Activated naive CD8-positive, alpha-beta T cell treated with anti-CD3 and anti-CD28 coated beads for 36 hours (primary cell): ENCODE results near the gene FBXO28. TPM values are rescaled to one million over a fixed set of nuclear protein-coding genes. Genes with fewer than 3 reads are reported as not detected.

Experiments used
- DNase-seq: peaks from one replicate; pipeline ENCODE4 v3.0.0; 2021
- H3K27ac Mint-ChIP-seq: one replicate; pipeline ENCODE4 v1.8.0; 2022; ENCODE audit warnings: mild to moderate bottlenecking, moderate library complexity, mixed read lengths
- H3K27me3 Mint-ChIP-seq: one replicate; pipeline ENCODE4 v1.8.0; 2022; ENCODE audit warnings: mild to moderate bottlenecking, mixed read lengths
- H3K36me3 Mint-ChIP-seq: one replicate; pipeline ENCODE4 v1.8.0; 2021; ENCODE audit warnings: mild to moderate bottlenecking, mixed read lengths
- H3K4me1 Mint-ChIP-seq: one replicate; pipeline ENCODE4 v1.8.0; 2021; ENCODE audit warnings: mixed read lengths
- H3K4me3 Mint-ChIP-seq: one replicate; pipeline ENCODE4 v1.8.0; 2022; ENCODE audit warnings: mild to moderate bottlenecking, moderate library complexity, mixed read lengths
- H3K9me3 Mint-ChIP-seq: one replicate; pipeline ENCODE4 v1.8.0; 2022; ENCODE audit warnings: mixed read lengths
- total RNA-seq, 2 experiments: library from RNA; stranded (reverse); gene quantifications; one replicate each; pipeline ENCODE4 v1.2.3, GENCODE V29; 2021

The FBXO28 gene
- total RNA-seq, 2 experiments from 2014 or later = 28.6 to 29.7 TPM

- Mint-ChIP-seq H3K27me3 (no peaks in the 10 kb centered on the region), H3K9me3 (no peaks in the 10 kb centered on the region), H3K4me1 (peaks cover 40% of the 10 kb centered on the region), H3K36me3 (peaks cover 27% of the 10 kb centered on the region), H3K27ac (peak overlapping the region; percentile 90), H3K4me3 (peak overlapping the region; percentile 86)
- peak; percentile 48 for DNase-seq
These were observed 68.3 kb downstream of the FBXO28 start for GRCh38 chr1:224182057-224182865.

GRCh38 chr1:224182866-224183590, 69.1 kb downstream of the FBXO28 start, which contains the start of gene DEGS1:
TSS of gene DEGS1 (plus strand) at chr1:224183240. CDS start at chr1:224183337, 97 bp downstream.
- Mint-ChIP-seq H3K4me3 (peak within 1 kb of the TSS; percentile 92), H3K36me3 (peaks cover 30% of the 10 kb centered on the region), H3K9me3 (no peaks in the 10 kb centered on the region), H3K4me1 (peaks cover 44% of the 10 kb centered on the region), H3K27ac (peak within 1 kb of the TSS; percentile 91), H3K27me3 (no peaks in the 10 kb centered on the region)
- DNase-seq = peak; percentile 88

GRCh38 chr1:224183591-224184312, 69.8 kb downstream of the FBXO28 start:
- H3K4me3 Mint-ChIP-seq = peak overlapping the region; percentile 92
- no peaks in the 10 kb centered on the region for H3K27me3 Mint-ChIP-seq
- DNase-seq = peak; percentile 77
- no peaks in the 10 kb centered on the region for H3K9me3 Mint-ChIP-seq
- H3K27ac Mint-ChIP-seq = peak overlapping the region; percentile 91
- H3K4me1 Mint-ChIP-seq = peaks cover 49% of the 10 kb centered on the region
- peaks cover 35% of the 10 kb centered on the region for H3K36me3 Mint-ChIP-seq

DNA sequence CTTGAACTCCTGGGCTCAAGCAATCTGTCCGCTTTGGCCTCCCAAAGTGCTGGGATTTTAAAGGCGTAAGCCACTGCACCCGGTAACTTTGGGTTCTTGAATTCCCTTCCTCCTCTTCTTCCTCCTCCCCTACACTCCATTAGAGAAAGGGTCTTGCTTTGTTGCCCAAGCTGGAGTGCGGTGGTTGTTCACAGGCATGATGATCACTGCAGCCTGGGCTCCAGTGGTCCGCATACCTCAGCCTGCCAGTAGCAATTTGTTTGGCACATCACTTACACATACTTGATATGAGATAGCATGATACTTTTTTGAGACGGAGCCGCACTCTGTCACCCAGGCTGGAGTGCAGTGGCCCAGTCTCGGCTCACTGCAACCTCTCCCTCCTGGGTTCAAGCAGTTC, 71.3 kb downstream of the FBXO28 start:
- Mint-ChIP-seq H3K27ac (peak overlapping the region; percentile 52), H3K36me3 (peaks cover 40% of the 10 kb centered on the region), H3K4me1 (peaks cover 58% of the 10 kb centered on the region), H3K9me3 (no peaks in the 10 kb centered on the region), H3K4me3 (peak overlapping the region; percentile 92), H3K27me3 (no peaks in the 10 kb centered on the region)
- DNase-seq = no peak

- no peak for DNase-seq
- Mint-ChIP-seq H3K27me3 (no peaks in the 10 kb centered on the region), H3K4me3 (peak overlapping the region; percentile 5), H3K27ac (peak overlapping the region; percentile 68), H3K9me3 (no peaks in the 10 kb centered on the region), H3K36me3 (peaks cover 50% of the 10 kb centered on the region), H3K4me1 (peaks cover 50% of the 10 kb centered on the region)
These were observed 74.4 kb downstream of the FBXO28 start for GRCh38 chr1:224188286-224188685.

- Mint-ChIP-seq H3K27ac (no peak overlapping the region), H3K9me3 (no peaks in the 10 kb centered on the region), H3K27me3 (no peaks in the 10 kb centered on the region), H3K4me3 (no peak overlapping the region), H3K4me1 (peaks cover 45% of the 10 kb centered on the region), H3K36me3 (peaks cover 54% of the 10 kb centered on the region)
- DNase-seq = no peak
These were observed 75.7 kb downstream of the FBXO28 start for GRCh38 chr1:224189561-224189960.

DNA sequence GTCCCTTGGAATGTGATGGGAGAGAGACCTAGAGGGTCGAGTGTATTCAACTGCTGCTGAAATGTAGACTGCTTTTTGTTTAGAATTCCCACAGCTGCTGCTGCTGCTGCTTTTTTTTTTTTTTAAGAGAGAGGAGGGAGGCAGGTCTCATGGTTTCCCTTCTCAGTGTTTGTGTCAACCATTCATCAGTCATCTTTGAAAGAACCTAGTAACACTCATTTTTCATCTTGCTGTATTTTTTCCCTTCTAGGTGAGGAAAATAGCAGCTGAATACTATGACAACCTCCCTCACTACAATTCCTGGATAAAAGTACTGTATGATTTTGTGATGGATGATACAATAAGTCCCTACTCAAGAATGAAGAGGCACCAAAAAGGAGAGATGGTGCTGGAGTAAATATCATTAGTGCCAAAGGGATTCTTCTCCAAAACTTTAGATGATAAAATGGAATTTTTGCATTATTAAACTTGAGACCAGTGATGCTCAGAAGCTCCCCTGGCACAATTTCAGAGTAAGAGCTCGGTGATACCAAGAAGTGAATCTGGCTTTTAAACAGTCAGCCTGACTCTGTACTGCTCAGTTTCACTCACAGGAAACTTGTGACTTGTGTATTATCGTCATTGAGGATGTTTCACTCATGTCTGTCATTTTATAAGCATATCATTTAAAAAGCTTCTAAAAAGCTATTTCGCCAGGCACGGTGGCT, 78.3 kb downstream of the FBXO28 start:
- peaks cover 39% of the 10 kb centered on the region for H3K36me3 Mint-ChIP-seq
- DNase-seq = no peak
- no peaks in the 10 kb centered on the region for H3K9me3 Mint-ChIP-seq
- H3K27me3 Mint-ChIP-seq = no peaks in the 10 kb centered on the region
- H3K27ac Mint-ChIP-seq = peak overlapping the region; percentile 65
- H3K4me1 Mint-ChIP-seq = peaks cover 27% of the 10 kb centered on the region
- no peak overlapping the region for H3K4me3 Mint-ChIP-seq

DNA sequence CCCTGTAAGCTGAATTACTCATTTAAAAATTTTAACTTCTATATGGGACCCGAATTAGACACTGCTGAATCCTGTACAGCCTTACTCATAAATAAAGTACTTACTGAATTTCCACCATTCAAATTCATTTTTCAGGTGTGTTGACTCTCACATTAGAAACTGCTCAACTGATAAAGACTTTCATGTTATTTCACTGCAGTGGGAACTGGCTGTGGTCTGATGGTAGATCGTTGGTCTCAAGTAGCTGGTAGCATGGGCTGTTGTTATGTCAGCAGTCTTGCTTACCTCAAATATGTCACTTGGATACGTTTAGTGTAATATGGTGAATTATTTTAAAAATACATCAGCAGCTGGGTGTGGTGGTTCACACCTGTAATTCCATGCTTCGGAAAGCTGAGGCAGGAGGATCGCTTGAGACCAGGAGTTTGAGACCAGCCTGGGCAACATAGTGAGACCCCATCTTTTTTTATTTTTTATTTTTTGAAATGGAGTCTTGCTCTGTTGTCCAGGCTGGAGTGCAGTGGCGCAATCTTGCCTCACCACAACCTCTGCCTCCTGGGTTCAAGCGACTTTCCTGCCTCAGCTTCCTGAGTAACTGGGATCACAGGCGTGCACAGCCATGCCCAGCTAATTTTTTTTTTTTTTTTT, 79.5 kb downstream of the FBXO28 start:
- Mint-ChIP-seq H3K27ac (no peak overlapping the region), H3K27me3 (no peaks in the 10 kb centered on the region), H3K4me1 (peaks cover 21% of the 10 kb centered on the region), H3K4me3 (no peak overlapping the region), H3K9me3 (no peaks in the 10 kb centered on the region), H3K36me3 (peaks cover 34% of the 10 kb centered on the region)
- DNase-seq = no peak

DNA sequence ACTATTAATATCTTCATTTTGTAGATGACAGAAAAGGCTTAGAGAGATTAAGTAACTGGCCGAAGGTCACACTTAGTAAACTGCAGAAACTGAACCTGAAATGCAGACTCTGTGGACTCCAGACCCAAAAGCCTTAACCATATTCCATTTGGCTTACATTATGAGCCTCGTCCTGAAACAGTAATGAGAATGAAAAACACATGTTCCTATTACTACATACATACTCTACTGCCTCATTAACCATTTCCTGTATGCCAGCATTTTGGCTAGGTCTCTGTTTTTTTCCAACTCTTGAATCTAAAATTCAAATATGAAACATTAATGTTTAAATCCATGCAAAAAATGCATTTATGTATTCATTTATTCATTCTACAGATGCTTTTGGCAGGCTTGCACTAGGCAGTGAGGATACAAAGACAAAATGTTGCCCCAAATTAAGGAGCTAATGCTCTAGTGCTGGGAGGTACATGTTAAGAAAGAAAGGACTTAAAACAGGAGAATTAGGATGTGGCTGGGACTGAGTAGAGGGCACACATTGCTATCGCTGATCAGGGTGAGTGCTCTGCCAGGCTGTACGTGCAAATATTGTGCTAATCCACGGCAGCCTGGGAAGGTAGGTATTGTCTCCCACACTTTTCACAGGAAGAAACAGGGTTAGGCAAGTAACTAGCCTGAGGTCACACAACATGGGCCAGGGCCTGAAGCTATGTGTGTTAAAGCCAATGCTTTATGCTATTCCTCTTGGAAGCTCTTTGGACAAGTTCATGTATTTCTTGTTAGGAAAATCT, 83.1 kb downstream of the FBXO28 start:
- no peak overlapping the region for H3K4me3 Mint-ChIP-seq
- H3K27me3 Mint-ChIP-seq = no peaks in the 10 kb centered on the region
- no peak overlapping the region for H3K27ac Mint-ChIP-seq
- no peaks in the 10 kb centered on the region for H3K9me3 Mint-ChIP-seq
- no peak for DNase-seq
- peaks cover 7% of the 10 kb centered on the region for H3K4me1 Mint-ChIP-seq
- H3K36me3 Mint-ChIP-seq = peaks cover 26% of the 10 kb centered on the region

DNA sequence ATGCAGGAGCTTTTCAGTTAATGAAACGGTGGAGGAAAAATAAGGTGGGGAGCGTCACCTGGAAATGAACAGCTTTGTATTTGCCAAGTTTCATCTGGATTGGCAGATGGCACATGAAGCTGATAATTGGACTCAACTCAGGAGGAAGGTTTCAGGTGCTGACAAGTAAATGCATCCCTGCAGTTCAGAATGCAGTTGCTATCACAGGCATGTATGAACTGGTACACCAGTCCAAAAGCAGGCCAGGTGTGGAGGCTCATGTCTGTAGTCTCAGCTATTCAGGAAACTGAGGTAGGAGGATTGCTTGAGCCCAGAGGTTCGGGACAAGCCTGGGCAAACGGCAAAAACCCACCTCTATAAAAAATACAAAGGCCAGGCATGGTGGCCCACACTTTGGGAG, 84.7 kb downstream of the FBXO28 start:
- Mint-ChIP-seq H3K27ac (no peak overlapping the region), H3K27me3 (no peaks in the 10 kb centered on the region), H3K9me3 (no peaks in the 10 kb centered on the region), H3K4me1 (peaks cover 4% of the 10 kb centered on the region), H3K36me3 (peaks cover 14% of the 10 kb centered on the region), H3K4me3 (no peak overlapping the region)
- DNase-seq = no peak

- no peaks in the 10 kb centered on the region for H3K9me3 Mint-ChIP-seq
These were observed 85.8 kb downstream of the FBXO28 start for GRCh38 chr1:224199679-224200078.

GRCh38 chr1:224201383-224201782, 87.5 kb downstream of the FBXO28 start:
- H3K27ac Mint-ChIP-seq = no peak overlapping the region
- no peak overlapping the region for H3K4me3 Mint-ChIP-seq
- H3K4me1 Mint-ChIP-seq = peaks cover 12% of the 10 kb centered on the region
- no peaks in the 10 kb centered on the region for H3K27me3 Mint-ChIP-seq
- no peaks in the 10 kb centered on the region for H3K36me3 Mint-ChIP-seq
- H3K9me3 Mint-ChIP-seq = no peaks in the 10 kb centered on the region
- no peak for DNase-seq

More at GRCh38 chr1:224199679-224200078, 85.8 kb downstream of the FBXO28 start:
- DNase-seq = no peak
- Mint-ChIP-seq H3K4me3 (no peak overlapping the region), H3K27me3 (no peaks in the 10 kb centered on the region), H3K27ac (no peak overlapping the region), H3K4me1 (peaks cover 6% of the 10 kb centered on the region), H3K36me3 (peaks cover 7% of the 10 kb centered on the region)

DNA sequence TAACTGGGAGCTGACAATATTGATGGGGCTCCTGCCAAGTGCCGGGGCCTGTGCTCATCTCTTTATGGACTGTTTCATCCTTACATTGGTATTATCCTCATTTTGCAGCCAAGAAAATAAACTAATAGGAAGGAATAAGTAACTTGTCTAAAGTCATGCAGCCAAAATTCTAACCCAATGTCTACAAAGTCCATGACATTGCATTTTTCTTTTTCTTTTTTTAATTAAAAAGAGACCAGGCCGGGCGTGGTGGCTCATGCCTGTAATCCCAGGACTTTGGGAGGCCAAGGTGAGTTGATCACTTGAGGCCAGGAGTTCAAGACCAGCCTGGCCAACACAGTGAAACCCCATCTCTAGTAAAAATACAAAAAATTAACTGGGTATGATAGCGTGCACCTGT, 87.9 kb downstream of the FBXO28 start:
- no peaks in the 10 kb centered on the region for H3K27me3 Mint-ChIP-seq
- H3K27ac Mint-ChIP-seq = no peak overlapping the region
- H3K9me3 Mint-ChIP-seq = no peaks in the 10 kb centered on the region
- no peak for DNase-seq
- peaks cover 12% of the 10 kb centered on the region for H3K4me1 Mint-ChIP-seq
- H3K36me3 Mint-ChIP-seq = no peaks in the 10 kb centered on the region
- no peak overlapping the region for H3K4me3 Mint-ChIP-seq
